GM12891 (cell line): ENCODE measurements around the gene RPH3AL.

Source experiments
- PAX5 ChIP-seq: IDR thresholded peaks from 2 replicates; pipeline ENCODE4 v1.6.1; 2011; ENCODE audit warnings: low read length, moderate library complexity, mild to moderate bottlenecking; ENCODE audit not compliant: insufficient read depth, severe bottlenecking
- POLR2A ChIP-seq: IDR thresholded peaks from 2 replicates; pipeline ENCODE4 v1.6.1; 2011; ENCODE audit warnings: low read depth, low read length, control low read depth
- POLR2AphosphoS5 ChIP-seq: IDR thresholded peaks from 2 replicates; pipeline ENCODE4 v1.6.1; 2011; ENCODE audit warnings: low read depth, low read length, control low read depth
- POU2F2 ChIP-seq: IDR thresholded peaks from 2 replicates; pipeline ENCODE4 v1.6.1; 2011; ENCODE audit warnings: low read depth, mild to moderate bottlenecking, control low read depth, low read length, moderate library complexity
- SPI1 ChIP-seq: IDR thresholded peaks from 2 replicates; pipeline ENCODE4 v1.6.1; 2011; ENCODE audit warnings: low read depth, low read length, control low read depth
- TAF1 ChIP-seq: IDR thresholded peaks from 2 replicates; pipeline ENCODE4 v1.6.1; 2011; ENCODE audit warnings: low read depth, low read length, control low read depth

DNA sequence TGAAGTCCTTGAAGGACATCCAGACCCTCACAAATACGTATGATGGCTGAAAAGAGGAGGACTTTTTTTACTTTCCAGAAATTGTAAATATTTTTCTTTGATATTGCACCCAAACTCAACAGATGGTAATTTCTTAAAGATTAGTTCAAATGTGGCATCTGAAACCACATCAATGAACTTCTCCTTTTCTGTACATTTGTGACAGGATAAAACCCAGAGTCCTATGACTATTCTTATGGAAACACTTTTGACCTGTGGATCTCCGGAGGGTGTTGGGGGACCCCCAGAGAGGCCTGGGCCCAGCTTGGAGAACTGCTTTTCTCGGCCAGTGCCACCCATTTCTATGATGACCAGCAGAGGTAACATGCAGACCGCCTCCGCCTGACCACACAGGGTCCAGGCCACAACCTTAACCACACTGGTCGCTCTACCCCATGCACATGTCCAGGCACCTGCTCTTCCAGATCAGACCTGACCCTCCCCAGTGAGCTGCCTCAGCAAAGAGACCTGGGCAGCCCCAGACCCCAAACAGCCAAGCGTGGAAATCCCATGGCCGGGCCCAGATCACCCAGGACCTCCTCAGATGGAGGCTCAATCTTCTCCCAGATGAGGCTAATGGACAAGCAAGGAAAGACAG lies 22.7 kb downstream of the RPH3AL start:
- TF ChIP-seq POLR2AphosphoS5 (no peak), POLR2A (no peak), PAX5 (no peak), TAF1 (no peak), SPI1 (no peak), POU2F2 (no peak)
